Measurements from ENCODE around the gene C19orf85.
"Not testable (repeated sequence)": the region's sequence is repeated elsewhere in the genome, so short reads cannot be mapped to it uniquely, and the experiment has no call there.

The C19orf85 gene

GRCh38 chr19:55464662-55465054 is at the start of gene C19orf85:
Gene C19orf85 (minus strand): TSS chr19:55464751. CDS start chr19:55464554, 197 bp downstream.
- DNase-seq (ENCODE audit: low spot score): no peak

DNA sequence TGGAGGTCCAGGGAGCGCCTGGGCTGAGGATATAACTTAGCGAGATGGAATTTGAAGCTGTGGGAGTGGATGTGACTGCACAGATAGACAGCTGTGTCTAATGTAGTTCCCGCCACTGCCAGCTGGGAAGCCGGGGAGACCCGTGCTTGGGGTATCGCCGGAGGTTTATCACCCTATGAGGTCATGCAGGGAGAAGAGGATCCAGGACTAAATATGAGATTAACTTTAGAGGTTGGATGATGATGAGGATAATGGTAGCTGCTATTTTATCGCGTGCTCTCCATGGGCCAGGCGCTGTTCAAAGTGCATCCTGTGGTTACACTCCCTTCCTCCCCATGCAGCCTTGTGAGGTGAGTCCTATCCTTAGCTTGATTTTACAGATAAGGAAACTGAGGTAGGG is 43.6 kb upstream of the C19orf85 start:
- no peak for DNase-seq (ENCODE audit: low spot score)

GRCh38 chr19:55504981-55505380 is 40.4 kb upstream of the C19orf85 start:
- DNase-seq (ENCODE audit: low spot score): no peak

- DNase-seq (ENCODE audit: low spot score): no peak
Measured at GRCh38 chr19:55504252-55504603, 39.7 kb upstream of the C19orf85 start.

DNA sequence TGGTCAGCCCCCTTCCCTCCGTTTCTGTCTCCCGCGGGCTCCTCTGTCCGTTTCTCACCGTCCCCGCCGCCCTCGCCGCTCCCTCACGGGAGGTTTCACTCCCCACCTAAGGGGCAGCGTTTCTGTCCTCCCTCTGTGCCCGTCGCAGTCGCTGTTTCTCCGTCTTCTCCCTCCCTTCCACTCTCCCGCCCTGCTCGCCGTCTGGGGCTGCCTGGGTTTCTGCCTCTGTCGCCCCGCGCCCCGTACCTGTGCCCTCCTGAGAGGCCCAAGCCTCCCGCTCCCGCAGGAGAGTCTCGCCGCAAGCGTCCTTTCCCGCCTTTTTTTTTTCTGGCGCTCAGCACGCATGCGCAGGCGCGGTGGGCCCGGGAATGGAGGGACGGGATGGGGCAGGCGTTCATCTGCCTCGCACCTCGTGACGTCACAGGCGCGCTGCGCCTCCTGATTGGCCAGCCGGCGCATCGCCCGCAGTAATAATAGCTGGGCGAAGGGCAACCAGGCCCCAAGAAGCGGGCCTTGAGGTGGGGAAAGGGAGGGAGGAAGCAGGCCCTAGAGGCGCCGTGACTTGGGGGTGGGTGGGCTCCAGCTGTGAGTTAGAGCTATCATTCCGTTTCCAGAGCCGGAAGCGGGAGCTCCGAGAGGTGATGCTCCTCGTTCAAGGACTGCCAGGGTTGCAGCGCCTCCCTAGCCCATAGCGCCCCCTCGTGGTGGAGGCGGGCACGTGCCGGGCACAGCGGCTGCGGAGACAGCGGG is 39.1 kb upstream of the C19orf85 start:
- DNase-seq (ENCODE audit: low spot score): peak; percentile 99

DNA sequence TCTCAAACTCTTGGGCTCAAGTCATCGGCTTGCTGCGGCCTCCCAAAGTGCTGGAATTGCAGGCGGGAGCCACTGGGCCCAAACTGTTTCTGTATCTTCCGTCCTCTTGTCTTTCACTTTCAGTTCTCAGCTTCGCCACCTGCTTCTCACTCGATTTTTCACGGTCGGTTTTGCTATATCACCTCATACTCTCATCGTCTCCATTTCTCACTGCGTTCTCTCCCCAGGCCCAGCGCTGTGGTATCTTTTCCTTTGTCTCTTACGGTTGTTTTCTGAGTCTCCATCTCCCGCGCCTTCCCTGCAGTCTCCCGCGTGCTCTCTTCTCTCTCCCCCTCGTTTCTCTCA is 38.6 kb upstream of the C19orf85 start:
- no peak for DNase-seq (ENCODE audit: low spot score)

DNA sequence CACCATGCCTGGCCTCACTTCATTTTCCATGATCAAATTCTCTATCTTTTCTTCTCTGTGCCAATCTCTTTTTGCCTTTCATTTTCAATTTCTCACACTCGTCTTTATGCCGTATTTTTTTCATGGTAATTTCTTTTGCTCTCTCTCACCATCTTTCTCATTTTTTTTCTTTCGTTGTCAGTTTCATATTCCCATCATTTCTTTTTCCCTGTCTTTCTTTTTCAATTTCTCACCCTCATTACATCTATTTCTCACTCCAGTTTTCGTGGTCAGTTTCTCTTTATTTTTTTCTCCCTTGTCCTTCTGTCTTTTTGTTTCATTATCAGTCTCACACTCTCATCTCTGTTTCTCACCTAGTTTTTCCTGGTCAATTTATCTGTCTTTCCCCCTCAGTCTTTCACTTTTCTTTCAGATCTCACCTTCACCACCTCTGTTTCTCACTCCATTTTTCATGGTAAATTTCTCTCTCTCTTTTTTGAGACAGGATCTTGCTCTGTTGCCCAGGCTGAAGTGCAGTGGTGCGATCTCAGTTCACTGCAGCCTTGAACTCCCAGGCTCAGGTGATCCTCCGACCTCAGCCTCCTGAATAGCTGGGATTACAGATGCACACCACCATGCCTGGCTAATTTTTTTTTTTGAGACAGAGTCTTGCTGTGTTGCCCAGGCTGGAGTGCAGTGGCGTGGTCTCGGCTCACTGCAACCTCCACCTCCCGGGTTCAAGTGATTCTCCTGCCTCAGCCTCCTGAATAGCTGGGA is 37.8 kb upstream of the C19orf85 start:
- no peak for DNase-seq (ENCODE audit: low spot score)

- DNase-seq (ENCODE audit: low spot score): no peak
Measured at GRCh38 chr19:55500368-55500952, 35.9 kb upstream of the C19orf85 start.

GRCh38 chr19:55498246-55498840 is 33.8 kb upstream of the C19orf85 start:
- no peak for DNase-seq (ENCODE audit: low spot score)

DNA sequence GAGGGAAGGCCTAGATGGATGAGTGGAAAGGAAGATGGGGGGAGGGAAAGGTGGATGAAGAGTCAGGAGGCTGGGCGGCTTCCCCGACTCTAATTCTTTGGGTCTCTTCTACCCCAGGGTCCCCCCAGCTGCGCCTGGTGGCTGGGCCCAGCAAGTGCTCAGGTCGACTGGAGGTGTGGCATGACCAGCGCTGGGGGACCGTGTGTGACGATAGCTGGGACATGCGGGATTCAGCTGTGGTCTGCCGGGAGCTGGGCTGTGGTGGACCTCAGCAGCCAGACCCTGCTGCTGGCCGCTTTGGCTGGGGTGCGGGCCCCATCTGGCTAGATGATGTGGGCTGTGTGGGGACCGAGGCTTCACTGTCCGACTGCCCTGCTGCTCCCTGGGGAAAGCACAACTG is 33.2 kb upstream of the C19orf85 start:
- DNase-seq (ENCODE audit: low spot score): no peak

- DNase-seq (ENCODE audit: low spot score): not testable (repeated sequence)
Measured at GRCh38 chr19:55496820-55497219, 32.3 kb upstream of the C19orf85 start.

DNA sequence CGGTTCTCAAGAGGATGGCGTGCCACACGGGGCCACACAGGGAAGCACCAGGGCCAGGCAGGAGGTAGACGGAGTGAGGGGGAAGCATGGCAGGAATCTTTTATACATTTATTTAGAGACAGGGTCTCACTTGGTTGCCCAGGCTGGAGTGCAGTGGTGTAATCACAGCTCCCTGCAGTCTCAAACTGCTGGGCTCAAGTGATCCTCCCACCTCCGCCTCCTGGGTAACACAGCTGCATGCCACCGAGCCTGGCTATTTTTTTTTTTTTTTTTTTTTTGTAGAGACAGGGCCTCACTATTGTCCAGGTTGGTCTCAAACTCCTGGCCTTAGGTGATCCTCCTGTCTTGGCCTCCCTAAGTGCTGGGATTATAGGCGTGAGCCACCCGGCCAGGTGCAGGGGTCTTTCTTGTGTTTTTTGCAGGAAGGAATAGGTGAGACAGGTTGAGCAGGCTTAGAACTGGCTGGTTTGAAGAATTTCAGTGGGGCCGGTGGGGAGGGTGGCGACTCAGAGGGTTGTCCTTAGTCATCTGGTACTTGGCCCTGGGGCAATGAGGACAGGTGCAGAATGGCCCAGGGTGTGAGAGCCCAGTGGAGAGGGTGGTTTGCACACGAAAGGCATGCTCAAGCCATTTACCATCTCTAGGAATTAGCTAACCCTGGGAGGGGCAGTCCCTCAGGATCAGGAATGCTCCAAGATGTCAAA is 31.2 kb upstream of the C19orf85 start:
- DNase-seq (ENCODE audit: low spot score): no peak

- DNase-seq (ENCODE audit: low spot score): peak; percentile 33
Measured at GRCh38 chr19:55494172-55494761, 29.7 kb upstream of the C19orf85 start.

DNA sequence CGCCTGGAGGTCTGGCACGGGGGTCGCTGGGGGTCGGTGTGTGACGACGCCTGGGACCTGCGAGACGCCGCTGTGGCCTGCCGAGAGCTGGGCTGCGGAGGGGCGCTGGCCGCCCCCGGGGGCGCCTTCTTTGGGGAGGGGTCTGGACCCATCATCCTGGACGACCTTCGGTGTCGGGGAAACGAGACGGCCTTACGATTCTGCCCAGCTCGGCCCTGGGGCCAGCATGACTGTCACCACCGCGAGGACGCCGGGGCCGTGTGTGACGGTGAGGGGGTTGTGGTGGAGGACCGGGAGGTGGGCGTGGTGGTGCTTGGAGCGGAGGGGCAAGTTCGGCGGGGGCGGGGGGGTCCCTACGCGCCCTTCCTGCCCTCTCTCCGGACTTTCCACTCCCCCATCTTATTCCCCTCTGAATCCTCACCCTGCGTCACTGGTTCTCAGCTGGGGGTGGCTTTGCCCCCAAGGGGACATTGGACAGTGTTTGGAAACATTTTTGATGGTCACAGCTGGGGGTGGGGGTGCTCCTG is 29.2 kb upstream of the C19orf85 start:
- DNase-seq (ENCODE audit: low spot score): no peak

DNA sequence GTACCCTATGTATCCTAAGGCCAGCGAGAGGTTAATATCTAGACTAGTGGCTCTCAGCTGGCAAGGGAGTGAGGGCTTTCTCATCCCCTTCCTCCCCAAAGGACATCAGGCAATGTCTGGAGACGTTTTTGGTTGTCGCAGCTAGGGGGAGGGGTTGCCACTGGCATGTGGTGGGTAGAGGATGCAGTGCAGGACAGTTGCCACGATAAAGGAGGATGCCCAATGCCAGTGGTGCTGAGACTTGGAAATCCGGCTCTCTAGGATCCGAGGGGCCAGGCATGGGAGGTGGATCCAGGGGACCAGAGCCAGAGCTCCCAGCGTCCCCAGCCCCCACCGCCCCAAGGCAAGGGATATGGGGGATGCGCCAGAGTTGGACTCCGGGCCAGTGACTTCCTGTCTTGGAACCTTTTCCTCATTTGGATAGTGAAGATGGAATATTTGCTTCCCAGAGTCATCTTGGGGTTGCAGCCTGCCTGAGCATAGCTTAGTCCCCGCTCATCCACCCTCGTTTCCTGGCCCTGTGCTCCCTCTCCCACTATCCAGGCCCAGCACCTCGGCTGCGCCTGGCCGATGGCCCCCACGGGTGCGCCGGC is 28.6 kb upstream of the C19orf85 start:
- DNase-seq (ENCODE audit: low spot score): no peak

DNA sequence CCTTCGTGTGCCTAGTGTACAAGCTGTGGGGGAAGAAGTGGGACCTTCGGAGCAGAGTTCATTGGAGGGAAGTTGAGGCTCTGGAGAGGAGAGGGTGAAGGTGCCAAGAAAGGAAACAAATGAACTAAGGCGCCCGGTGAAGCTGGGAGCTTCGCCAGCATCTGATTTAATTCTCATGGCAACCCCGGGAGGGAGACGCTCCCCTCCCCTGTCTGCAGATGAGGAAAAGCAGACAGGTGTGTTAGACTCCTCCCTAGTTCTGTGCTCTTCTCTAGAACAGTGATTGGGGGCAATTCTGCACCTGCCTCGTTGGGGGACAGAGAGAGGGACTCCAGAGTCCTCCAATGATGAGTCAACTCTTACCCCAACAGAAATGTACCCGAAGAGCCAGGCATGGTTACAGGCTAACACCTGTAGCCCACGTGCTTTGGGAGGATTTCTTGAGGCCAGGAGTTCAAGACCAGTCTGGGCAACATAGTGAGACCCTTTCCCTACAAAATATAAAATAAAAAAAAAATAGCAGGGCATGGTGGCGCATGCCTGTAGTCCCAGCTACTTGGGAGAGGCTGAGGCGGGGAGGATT is 27.9 kb upstream of the C19orf85 start:
- DNase-seq (ENCODE audit: low spot score): peak; percentile 38

GRCh38 chr19:55491546-55492360 is 27.2 kb upstream of the C19orf85 start:
- peak; percentile 29 for DNase-seq (ENCODE audit: low spot score)

DNA sequence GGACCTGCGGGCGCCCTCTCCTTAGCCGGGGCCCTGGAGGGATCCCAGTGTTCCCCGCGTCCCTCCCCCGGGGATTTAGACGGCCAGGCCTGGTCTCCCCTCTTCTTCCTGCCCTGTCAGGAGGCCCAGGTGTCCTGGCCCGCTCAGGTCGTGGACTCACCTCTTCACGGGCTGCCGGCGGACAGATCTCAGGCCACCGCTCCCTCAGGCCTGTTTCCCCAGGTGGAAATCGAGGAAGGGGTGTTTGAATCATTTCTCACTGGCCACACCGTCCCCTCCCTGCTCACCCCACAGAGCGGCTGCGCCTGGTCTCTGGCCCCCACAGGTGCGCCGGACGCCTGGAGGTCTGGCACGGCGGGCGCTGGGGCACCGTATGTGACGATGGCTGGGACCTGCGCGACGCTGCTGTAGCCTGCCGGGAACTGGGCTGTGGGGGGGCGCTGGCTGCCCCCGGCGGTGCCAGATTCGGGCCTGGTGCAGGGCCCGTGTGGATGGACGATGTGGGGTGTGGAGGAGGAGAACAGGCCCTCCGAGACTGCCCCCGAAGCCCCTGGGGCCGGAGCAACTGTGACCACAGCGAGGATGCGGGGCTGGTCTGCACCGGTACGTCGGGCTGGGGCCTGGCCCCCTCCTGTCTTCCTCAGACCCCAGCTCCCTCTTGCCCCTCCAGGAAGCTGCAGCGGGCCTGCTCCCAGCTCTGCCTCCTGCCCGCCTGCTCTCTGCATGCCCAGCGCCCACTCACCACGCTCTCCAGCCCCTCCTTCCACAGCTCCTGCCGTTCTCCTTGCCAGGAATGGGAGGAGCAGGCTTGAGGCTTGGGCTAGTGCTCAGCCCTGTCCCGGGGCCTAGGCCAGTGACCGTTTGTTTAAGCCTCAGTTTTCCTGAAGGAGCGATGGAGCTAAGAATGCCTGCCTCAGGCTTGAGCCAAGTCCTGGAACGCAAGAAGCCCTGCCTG is 26.2 kb upstream of the C19orf85 start:
- DNase-seq (ENCODE audit: low spot score): peak; percentile 32
